Activated T-helper 17 cell treated with anti-CD3 and anti-CD28 coated beads, Interleukin-2, amount 50 U/mL, for 72 hours (primary cell): ENCODE results near the gene GRIA2. TPM values are rescaled to one million over a fixed set of nuclear protein-coding genes. Genes with fewer than 3 reads are reported as not detected.

Experiments
- ATAC-seq: fragments of 150-1000 bp; cut with Tn5 transposase; replicated peaks from 2 replicates; pipeline ENCODE4 v1.10.0; 2021; ENCODE audit warnings: mild to moderate bottlenecking, moderate library complexity
- H3K27ac Mint-ChIP-seq: one replicate; pipeline ENCODE4 v1.8.0; 2022; ENCODE audit warnings: mixed read lengths
- H3K27me3 Mint-ChIP-seq: one replicate; pipeline ENCODE4 v1.8.0; 2022; ENCODE audit warnings: mixed read lengths
- H3K36me3 Mint-ChIP-seq: one replicate; pipeline ENCODE4 v1.8.0; 2022; ENCODE audit warnings: low read depth, mild to moderate bottlenecking, mixed read lengths
- H3K4me1 Mint-ChIP-seq: one replicate; pipeline ENCODE4 v1.8.0; 2022; ENCODE audit warnings: mixed read lengths
- H3K4me3 Mint-ChIP-seq: one replicate; pipeline ENCODE4 v1.8.0; 2022; ENCODE audit warnings: mild to moderate bottlenecking, mixed read lengths
- H3K9me3 Mint-ChIP-seq: one replicate; pipeline ENCODE4 v1.8.0; 2022; ENCODE audit warnings: mixed read lengths
- total RNA-seq, 2 donors: library from RNA; stranded (reverse); gene quantifications; one replicate each; pipeline ENCODE4 v1.2.3, GENCODE V29; 2022

GRIA2 gene
- total RNA-seq, 2 donors from 2014 or later: not detected

DNA sequence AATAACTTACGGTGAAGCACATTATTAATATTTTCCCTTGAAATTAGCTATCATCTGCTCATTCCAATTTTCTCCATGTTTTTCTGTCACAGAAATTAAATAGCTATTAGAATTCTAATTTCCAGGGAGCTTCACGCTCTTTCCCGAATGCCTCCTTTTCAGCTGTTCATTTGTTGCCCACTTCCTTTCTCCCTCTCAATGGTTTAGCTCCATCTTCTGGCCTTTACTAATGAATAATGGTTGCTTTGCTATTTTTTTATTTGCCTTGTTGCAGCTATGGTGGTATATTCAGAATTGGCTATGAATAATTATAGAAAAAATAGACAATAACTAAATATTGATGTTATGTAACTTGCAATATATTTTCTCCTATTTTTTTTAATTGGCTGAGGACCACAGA lies 70.5 kb downstream of the GRIA2 start:
- no peak overlapping the region for H3K4me3 Mint-ChIP-seq
- H3K4me1 Mint-ChIP-seq: no peaks in the 10 kb centered on the region
- no peaks in the 10 kb centered on the region for H3K36me3 Mint-ChIP-seq
- H3K27me3 Mint-ChIP-seq: no peaks in the 10 kb centered on the region
- no peak overlapping the region for H3K27ac Mint-ChIP-seq
- peaks cover 9% of the 10 kb centered on the region for H3K9me3 Mint-ChIP-seq
- ATAC-seq: no peak

DNA sequence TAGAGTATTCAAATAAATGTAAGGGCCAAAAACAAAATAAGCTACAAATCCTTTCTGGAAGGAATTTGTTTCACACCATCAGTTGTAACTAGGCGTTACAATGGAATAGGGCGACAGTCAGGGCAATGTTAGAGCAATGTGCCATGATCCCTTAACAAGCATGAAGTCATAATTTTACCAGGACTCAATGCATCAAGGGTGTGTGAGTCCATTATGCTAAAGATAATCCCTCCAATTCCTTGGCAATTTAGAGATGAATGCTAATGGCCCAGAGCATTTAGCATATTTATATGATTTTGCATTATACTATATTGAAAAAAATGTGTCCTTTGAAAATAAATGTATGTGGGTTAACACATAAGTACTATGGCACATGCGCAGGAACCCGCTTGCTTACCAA lies 73.1 kb downstream of the GRIA2 start:
- H3K4me3 Mint-ChIP-seq: no peak overlapping the region
- H3K27me3 Mint-ChIP-seq: no peaks in the 10 kb centered on the region
- peaks cover 10% of the 10 kb centered on the region for H3K9me3 Mint-ChIP-seq
- H3K27ac Mint-ChIP-seq: no peak overlapping the region
- ATAC-seq: no peak
- no peaks in the 10 kb centered on the region for H3K4me1 Mint-ChIP-seq
- no peaks in the 10 kb centered on the region for H3K36me3 Mint-ChIP-seq

DNA sequence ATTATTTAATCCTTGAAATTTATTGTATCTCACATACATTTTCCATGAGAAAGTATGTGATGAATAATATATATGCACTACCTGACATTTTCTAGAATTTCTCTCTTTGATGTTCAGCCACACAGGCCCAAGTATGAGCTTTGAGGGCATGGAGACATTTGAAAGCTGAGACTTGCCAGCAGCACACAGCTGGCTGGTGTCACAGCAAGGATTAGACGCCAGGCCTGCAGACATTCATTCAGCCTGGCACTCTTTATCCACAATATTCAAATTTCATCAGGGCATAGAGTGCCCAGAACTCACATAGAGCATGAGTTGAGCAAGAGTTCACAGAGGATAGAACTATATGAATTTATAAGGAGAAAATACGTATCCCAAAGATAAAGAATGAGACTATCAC lies 74.0 kb downstream of the GRIA2 start:
- Mint-ChIP-seq H3K27ac (no peak overlapping the region), H3K9me3 (peaks cover 14% of the 10 kb centered on the region), H3K4me3 (no peak overlapping the region), H3K36me3 (no peaks in the 10 kb centered on the region), H3K4me1 (no peaks in the 10 kb centered on the region), H3K27me3 (no peaks in the 10 kb centered on the region)
- no peak for ATAC-seq

DNA sequence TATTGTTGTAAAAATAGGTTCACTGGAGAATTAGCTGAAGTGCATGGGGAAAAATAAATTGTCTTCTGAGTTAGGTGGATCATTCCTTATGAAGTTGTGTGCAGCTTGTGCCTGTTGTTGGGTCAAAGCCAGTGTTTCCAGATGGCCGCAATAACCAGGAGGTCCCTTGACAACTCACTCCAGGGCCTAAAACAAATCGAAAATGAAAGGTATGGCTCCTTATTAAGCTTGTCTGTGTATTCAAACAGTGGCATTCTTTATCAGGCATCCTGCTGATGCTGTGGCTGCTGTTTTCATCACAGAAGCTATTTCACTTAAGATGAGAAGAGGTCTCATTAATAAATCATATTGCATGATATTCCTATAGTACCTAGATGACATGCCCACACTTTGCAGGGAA lies 80.2 kb downstream of the GRIA2 start:
- ATAC-seq: no peak
- no peak overlapping the region for H3K4me3 Mint-ChIP-seq
- no peaks in the 10 kb centered on the region for H3K36me3 Mint-ChIP-seq
- no peaks in the 10 kb centered on the region for H3K4me1 Mint-ChIP-seq
- no peak overlapping the region for H3K27ac Mint-ChIP-seq
- H3K27me3 Mint-ChIP-seq: no peaks in the 10 kb centered on the region
- peaks cover 23% of the 10 kb centered on the region for H3K9me3 Mint-ChIP-seq

DNA sequence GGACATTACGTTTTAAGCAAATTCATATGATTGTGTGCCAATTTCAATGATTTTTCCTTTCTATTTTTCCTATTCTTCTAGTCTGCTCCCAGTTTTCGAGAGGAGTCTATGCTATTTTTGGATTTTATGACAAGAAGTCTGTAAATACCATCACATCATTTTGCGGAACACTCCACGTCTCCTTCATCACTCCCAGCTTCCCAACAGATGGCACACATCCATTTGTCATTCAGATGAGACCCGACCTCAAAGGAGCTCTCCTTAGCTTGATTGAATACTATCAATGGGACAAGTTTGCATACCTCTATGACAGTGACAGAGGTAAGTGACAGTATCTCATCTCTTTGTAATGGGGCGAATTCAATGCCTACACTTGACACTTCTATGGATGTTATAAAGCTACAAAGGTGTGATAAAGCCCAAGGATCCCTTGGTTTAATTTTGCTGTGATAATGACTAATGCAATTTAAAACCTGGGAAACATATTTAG lies 83.0 kb downstream of the GRIA2 start:
- ATAC-seq: no peak
- Mint-ChIP-seq H3K9me3 (peaks cover 18% of the 10 kb centered on the region), H3K27me3 (no peaks in the 10 kb centered on the region), H3K27ac (no peak overlapping the region), H3K4me3 (no peak overlapping the region), H3K4me1 (no peaks in the 10 kb centered on the region), H3K36me3 (no peaks in the 10 kb centered on the region)

DNA sequence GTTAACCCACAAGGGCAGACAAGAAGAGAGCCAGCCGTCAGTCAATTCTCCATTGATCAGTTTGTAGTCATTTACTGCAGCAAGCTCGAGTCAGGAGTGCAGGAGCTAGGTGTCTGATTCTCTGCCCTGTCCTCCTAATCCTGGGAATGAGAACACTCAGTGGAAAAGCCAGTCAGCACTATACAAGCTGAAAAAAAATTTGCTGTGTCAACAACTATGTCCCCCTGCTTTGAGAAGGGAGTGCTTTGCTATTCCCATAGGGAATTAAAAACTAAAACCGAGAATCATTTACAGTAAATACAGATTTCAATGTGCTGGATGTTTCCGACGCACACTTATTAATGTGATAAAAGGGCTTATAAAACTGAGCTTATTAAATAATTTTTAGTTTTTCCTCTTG lies 84.2 kb downstream of the GRIA2 start:
- Mint-ChIP-seq H3K4me3 (no peak overlapping the region), H3K27ac (no peak overlapping the region), H3K36me3 (no peaks in the 10 kb centered on the region), H3K9me3 (peaks cover 13% of the 10 kb centered on the region), H3K27me3 (no peaks in the 10 kb centered on the region), H3K4me1 (no peaks in the 10 kb centered on the region)
- ATAC-seq: no peak

DNA sequence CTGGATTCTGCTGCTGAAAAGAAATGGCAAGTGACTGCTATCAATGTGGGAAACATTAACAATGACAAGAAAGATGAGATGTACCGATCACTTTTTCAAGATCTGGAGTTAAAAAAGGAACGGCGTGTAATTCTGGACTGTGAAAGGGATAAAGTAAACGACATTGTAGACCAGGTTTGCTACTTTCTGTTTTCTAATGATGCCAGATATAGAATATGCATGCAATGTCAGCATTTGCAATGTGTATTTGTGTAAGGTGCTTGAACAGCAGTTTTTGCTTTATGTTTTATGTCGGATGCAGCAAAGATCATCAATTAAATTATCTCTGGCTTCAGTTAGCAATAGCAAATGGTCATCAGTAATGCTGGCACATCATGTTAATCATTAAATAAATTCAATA lies 92.2 kb downstream of the GRIA2 start:
- no peak overlapping the region for H3K4me3 Mint-ChIP-seq
- H3K27ac Mint-ChIP-seq: no peak overlapping the region
- H3K27me3 Mint-ChIP-seq: no peaks in the 10 kb centered on the region
- no peaks in the 10 kb centered on the region for H3K4me1 Mint-ChIP-seq
- peaks cover 3% of the 10 kb centered on the region for H3K9me3 Mint-ChIP-seq
- no peaks in the 10 kb centered on the region for H3K36me3 Mint-ChIP-seq
- no peak for ATAC-seq

DNA sequence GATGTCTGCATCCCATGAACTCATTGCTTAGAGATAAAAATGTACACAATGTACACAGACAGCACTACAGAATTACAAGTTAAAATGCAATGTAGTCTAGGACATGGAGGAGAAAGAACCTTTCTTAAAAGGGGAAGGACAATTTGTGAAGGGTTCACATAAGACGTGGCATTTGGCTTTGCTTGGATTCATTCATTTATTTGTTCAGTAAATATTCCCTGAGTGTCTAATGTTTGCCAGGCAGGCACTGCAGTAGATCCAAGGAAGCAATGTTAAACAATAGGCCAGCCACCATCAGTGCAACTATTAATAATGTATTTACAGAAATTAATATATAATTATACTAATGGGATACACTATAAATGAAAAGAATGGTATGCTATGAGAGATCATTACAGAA lies 94.4 kb downstream of the GRIA2 start:
- H3K9me3 Mint-ChIP-seq: peaks cover 3% of the 10 kb centered on the region
- no peak overlapping the region for H3K4me3 Mint-ChIP-seq
- no peak for ATAC-seq
- H3K27ac Mint-ChIP-seq: no peak overlapping the region
- no peaks in the 10 kb centered on the region for H3K36me3 Mint-ChIP-seq
- H3K27me3 Mint-ChIP-seq: no peaks in the 10 kb centered on the region
- H3K4me1 Mint-ChIP-seq: no peaks in the 10 kb centered on the region

DNA sequence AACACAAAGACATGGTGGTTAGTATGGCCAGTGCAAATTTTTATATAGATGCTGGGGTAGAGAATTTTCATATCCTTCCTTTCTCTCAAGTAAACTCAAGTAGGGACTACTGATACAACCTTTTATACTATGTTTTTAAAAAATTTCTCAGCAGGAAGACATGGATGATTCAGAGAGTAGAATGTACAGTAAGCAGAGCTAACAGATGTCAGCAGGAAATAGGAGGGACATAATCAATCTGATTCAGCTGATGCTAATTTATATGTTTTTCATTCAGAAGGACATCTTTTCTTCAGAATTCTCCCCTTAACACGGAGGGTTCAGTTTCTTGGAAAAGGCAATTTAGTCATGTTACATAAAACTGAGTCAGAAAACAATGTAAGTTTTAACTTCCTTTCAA lies 95.4 kb downstream of the GRIA2 start:
- Mint-ChIP-seq H3K4me3 (no peak overlapping the region), H3K9me3 (peaks cover 3% of the 10 kb centered on the region), H3K4me1 (no peaks in the 10 kb centered on the region), H3K36me3 (no peaks in the 10 kb centered on the region), H3K27ac (no peak overlapping the region), H3K27me3 (no peaks in the 10 kb centered on the region)
- ATAC-seq: no peak

DNA sequence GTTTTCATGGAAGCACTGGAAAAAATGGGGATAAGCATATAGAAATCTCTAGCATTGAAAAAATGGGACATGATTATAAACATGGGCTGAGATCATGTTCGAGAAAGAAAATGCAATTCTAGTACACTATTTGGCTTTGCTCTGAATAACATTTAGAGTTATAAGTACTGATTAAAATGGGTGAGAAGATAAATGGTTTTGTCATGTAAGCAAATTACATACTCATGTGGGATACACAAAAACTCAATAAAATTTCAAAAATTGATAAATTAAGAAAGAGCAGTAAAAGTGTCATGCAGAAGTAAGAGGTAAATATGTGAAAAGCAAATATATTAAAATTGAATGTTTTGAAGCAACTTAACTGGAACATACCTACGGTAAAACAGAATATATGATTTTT lies 99.6 kb downstream of the GRIA2 start:
- H3K27me3 Mint-ChIP-seq: no peaks in the 10 kb centered on the region
- peaks cover 8% of the 10 kb centered on the region for H3K9me3 Mint-ChIP-seq
- no peak overlapping the region for H3K27ac Mint-ChIP-seq
- no peak overlapping the region for H3K4me3 Mint-ChIP-seq
- H3K4me1 Mint-ChIP-seq: no peaks in the 10 kb centered on the region
- ATAC-seq: no peak
- H3K36me3 Mint-ChIP-seq: no peaks in the 10 kb centered on the region

DNA sequence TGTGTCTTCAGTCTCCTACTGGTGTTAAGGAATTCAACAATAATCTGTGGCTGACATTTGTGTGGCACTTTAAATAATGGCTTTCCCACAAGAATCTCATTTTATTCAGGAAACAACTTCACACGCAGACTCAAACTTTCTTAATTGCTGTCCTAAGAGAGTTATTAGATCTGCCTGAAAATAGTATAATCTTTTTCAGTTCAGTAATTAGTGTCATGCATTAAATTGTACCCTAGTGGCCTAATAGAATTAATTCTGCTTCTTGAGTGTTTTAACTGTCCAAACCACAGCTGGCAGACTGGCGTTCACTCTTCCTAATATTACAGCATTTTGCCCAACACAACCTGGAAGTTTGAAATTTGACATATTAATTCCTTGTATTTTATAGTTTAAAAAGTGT lies 107.1 kb downstream of the GRIA2 start:
- ATAC-seq: no peak
- H3K4me1 Mint-ChIP-seq: no peaks in the 10 kb centered on the region
- no peaks in the 10 kb centered on the region for H3K27me3 Mint-ChIP-seq
- no peak overlapping the region for H3K27ac Mint-ChIP-seq
- H3K9me3 Mint-ChIP-seq: peaks cover 14% of the 10 kb centered on the region
- H3K4me3 Mint-ChIP-seq: no peak overlapping the region
- H3K36me3 Mint-ChIP-seq: no peaks in the 10 kb centered on the region

DNA sequence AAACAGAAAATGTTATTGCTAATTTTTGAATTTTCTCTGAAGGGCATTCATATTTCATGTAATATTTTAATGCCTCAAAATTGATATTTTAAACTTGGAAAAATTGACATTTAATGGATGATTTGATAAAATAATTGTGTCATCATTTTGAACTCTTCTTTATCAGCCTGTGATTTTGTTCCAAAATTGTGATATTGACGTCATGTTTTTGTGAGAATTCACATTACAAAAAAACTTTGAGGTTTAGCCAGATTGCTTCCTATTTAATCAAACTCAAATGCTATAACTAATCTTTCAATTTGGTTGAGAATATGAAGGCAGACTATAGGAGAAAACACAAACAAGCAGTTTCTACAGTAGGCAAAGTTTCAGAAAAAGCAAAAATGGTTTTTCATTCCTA lies 137.4 kb downstream of the GRIA2 start:
- peaks cover 6% of the 10 kb centered on the region for H3K9me3 Mint-ChIP-seq
- H3K27ac Mint-ChIP-seq: no peak overlapping the region
- ATAC-seq: no peak
- H3K4me3 Mint-ChIP-seq: no peak overlapping the region
- H3K27me3 Mint-ChIP-seq: no peaks in the 10 kb centered on the region
- no peaks in the 10 kb centered on the region for H3K4me1 Mint-ChIP-seq
- H3K36me3 Mint-ChIP-seq: no peaks in the 10 kb centered on the region

DNA sequence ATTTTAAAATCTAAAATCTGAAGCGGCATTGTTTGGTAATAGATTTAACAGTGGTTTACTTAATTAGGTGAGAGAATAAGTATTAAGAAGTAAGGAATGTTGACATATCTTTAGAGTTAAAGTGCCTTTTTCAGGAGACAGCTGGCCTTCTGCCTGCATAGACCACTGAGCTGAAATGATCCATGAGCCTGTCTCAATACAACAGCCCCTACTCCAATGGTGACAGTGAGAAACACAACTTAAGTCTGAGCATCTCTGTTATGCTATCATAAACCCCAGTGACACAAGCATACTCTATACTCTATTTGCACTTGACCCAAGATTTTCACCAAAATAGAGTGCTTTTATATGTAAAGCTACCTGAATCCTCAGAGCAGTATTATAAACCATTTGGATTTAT lies 137.9 kb downstream of the GRIA2 start:
- H3K27me3 Mint-ChIP-seq: no peaks in the 10 kb centered on the region
- no peak overlapping the region for H3K4me3 Mint-ChIP-seq
- no peaks in the 10 kb centered on the region for H3K4me1 Mint-ChIP-seq
- no peaks in the 10 kb centered on the region for H3K36me3 Mint-ChIP-seq
- peaks cover 11% of the 10 kb centered on the region for H3K9me3 Mint-ChIP-seq
- no peak overlapping the region for H3K27ac Mint-ChIP-seq
- ATAC-seq: no peak

DNA sequence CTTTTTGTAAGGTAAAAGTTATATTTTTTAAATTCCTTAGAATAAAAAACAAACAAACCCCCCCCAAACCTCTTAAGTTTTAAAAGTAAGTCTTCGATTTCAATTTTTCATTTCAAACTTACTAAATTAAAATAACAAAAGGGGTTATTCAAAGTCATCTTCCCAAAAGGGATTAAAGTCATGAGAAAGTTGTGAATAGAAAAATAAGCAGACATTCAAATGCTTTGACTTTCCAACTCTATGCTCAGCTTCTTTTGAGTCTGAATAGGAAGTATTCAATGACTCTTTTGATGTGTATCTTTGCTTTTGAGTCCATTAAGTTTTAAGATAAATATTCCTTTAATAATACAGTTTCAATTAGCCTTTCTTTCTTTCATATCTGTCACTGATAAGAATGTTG lies 138.3 kb downstream of the GRIA2 start:
- ATAC-seq: no peak
- no peak overlapping the region for H3K4me3 Mint-ChIP-seq
- peaks cover 13% of the 10 kb centered on the region for H3K9me3 Mint-ChIP-seq
- H3K36me3 Mint-ChIP-seq: no peaks in the 10 kb centered on the region
- H3K4me1 Mint-ChIP-seq: no peaks in the 10 kb centered on the region
- H3K27me3 Mint-ChIP-seq: no peaks in the 10 kb centered on the region
- no peak overlapping the region for H3K27ac Mint-ChIP-seq

DNA sequence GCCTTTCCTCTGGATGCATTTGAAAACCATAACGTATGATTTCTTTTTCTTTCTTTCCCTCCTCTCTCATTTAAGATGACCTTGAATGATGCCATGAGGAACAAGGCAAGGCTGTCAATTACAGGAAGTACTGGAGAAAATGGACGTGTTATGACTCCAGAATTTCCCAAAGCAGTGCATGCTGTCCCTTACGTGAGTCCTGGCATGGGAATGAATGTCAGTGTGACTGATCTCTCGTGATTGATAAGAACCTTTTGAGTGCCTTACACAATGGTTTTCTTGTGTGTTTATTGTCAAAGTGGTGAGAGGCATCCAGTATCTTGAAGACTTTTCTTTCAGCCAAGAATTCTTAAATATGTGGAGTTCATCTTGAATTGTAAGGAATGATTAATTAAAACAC lies 142.8 kb downstream of the GRIA2 start:
- Mint-ChIP-seq H3K36me3 (no peaks in the 10 kb centered on the region), H3K9me3 (peaks cover 13% of the 10 kb centered on the region), H3K4me1 (no peaks in the 10 kb centered on the region), H3K27ac (no peak overlapping the region), H3K27me3 (no peaks in the 10 kb centered on the region), H3K4me3 (no peak overlapping the region)
- ATAC-seq: no peak

DNA sequence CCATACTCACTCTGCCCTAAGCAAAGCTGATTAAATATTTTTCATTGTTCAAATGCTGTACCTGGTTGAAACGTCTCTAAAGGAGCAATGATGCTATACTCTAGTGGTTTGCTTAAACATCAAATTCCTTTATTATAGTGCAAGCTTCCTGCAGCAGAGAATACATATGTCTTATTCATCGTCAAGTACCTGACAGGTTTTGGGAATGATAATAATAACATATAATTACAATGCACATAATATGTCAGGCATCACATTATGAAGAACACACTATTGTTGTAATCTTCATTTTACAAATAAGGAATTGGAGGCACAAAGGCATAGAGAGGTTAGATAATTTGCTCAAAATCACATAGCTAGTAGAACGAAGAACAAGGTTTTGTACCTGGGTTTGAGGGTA lies 151.6 kb downstream of the GRIA2 start:
- Mint-ChIP-seq H3K4me1 (no peaks in the 10 kb centered on the region), H3K9me3 (no peaks in the 10 kb centered on the region), H3K27me3 (no peaks in the 10 kb centered on the region), H3K4me3 (no peak overlapping the region), H3K27ac (no peak overlapping the region), H3K36me3 (no peaks in the 10 kb centered on the region)
- ATAC-seq: no peak
